Activated CD8-positive, alpha-beta memory T cell treated with anti-CD3 and anti-CD28 coated beads, Interleukin-2, amount 50 U/mL, for 1 hour (primary cell): ENCODE data around the gene BMS1.
"Not testable (repeated sequence)": the region's sequence is repeated elsewhere in the genome, so short reads cannot be mapped to it uniquely, and the experiment has no call there.

Experiments used
- DNase-seq: peaks from one replicate; pipeline ENCODE4 v3.0.0-alpha.2; 2020; ENCODE audit errors: extremely low read depth

Gene BMS1, protein sequence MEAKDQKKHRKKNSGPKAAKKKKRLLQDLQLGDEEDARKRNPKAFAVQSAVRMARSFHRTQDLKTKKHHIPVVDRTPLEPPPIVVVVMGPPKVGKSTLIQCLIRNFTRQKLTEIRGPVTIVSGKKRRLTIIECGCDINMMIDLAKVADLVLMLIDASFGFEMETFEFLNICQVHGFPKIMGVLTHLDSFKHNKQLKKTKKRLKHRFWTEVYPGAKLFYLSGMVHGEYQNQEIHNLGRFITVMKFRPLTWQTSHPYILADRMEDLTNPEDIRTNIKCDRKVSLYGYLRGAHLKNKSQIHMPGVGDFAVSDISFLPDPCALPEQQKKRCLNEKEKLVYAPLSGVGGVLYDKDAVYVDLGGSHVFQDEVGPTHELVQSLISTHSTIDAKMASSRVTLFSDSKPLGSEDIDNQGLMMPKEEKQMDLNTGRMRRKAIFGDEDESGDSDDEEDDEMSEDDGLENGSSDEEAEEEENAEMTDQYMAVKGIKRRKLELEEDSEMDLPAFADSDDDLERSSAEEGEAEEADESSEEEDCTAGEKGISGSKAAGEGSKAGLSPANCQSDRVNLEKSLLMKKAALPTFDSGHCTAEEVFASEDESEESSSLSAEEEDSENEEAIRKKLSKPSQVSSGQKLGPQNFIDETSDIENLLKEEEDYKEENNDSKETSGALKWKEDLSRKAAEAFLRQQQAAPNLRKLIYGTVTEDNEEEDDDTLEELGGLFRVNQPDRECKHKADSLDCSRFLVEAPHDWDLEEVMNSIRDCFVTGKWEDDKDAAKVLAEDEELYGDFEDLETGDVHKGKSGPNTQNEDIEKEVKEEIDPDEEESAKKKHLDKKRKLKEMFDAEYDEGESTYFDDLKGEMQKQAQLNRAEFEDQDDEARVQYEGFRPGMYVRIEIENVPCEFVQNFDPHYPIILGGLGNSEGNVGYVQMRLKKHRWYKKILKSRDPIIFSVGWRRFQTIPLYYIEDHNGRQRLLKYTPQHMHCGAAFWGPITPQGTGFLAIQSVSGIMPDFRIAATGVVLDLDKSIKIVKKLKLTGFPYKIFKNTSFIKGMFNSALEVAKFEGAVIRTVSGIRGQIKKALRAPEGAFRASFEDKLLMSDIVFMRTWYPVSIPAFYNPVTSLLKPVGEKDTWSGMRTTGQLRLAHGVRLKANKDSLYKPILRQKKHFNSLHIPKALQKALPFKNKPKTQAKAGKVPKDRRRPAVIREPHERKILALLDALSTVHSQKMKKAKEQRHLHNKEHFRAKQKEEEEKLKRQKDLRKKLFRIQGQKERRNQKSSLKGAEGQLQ

DNA sequence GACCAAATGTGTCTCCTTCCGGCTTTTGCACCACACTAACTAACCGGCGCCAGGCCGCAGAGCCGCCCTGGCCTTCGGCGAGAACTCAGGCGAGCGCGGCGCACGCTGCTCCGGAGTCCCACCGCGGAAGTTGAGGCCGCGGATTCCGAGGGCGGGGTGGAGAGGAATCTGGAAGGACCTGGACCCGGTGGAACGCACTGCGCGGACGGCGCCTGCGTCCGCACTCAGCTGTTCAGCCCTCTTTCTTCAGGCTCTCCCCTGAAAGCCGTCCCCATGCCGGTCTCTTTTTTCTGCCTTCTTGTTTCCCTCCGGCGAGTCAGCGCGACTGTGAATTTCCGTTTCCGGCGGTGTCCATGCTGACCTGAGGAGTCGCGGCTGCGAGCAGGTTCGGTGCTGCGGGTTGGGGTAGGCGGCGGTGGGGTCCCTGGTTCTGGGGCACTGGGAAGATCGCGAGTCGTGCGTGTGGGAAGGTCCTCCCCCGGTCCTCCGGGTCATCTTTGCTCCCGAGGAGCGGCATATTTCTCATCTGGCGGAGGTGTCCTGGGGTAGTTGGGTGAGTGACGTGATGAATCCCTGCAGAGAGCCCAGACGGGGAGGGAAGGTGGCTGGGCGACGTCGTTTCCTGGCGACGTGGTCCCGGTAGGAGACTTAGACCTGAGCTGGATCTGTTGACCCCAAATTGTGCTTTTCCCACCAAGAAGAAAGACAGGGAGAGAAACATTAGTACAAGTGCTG, at the start of gene BMS1:
BMS1 (plus strand) TSS at position 350 of the 735 bp plus-strand sequence. CDS start 1,600 bp downstream, outside the sequence.
- DNase-seq, result peak; percentile 72

DNA sequence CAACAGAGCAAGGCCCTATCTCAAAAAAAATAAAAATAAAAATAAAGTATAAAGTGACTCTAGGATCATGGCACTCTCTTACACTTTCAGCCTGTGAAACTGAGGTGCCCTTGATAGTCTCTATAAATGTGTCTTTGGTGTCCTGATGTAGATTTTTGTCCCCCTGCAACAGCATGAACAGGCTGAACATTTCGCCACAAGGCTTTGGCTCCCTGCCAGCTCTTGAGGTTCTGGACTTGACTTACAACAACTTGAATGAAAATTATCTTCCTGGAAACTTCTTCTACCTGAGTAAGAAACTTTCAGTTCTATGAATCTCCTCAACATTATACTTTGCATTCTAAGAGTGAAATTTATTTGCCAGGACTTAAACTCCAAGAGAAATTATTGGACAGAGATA, 48.1 kb upstream of the BMS1 start:
- no peak for DNase-seq

DNA sequence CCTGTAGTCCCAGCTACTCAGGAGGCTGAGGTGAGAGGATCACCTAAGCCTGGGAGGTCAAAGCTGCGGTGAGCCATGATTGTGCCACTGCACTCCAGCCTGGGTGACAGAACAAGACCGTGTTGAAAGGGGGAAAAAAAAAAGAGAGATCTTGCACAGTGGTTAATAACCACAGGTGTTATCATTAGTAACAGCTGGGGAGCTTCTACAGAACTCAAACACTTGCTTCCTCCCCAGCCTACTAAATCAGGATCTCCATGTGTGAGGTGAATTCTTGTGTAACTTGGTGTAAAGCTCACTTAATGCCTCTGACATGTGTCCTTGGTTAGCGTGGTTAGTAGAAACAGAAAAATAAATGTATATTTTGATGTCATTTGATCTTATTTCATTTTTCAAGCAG, 43.9 kb upstream of the BMS1 start:
- DNase-seq, result no peak

DNA sequence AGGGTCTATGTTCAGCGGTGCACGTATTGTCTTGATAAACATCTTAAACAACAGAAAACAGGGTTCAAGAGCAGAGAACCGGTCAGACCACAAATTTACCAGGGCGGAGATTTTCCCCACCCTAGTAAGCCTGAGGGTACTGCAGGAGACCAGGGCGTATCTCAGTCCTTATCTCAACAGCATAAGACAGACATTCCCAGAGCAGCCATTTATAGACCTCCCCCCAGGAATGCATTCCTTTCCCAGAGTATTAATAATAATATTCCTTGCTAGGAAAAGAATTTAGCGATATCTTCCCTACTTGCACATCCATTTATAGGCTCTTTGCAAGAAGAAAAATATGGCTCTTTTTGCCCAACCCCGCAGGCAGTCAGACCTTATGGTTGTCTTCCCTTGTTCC, 41.1 kb upstream of the BMS1 start:
- not testable (repeated sequence) for DNase-seq

DNA sequence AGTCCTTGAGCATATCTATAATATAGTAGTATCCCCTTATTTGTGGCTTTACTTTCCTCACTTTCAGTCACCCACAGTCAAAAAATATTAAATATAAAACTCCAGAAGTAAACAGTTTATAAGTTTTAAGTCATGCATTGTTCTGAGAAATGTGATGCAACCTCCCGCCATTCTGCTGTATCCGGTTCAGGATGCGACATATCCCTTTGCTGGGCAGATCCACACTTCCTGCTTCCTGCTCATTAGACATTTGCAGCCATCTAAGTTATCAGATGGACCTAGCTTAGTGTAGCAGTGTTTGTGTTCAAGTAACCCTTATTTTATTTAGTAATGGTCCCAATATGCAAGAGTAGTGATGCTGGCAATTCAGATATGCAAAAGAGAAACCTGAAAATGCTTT, 38.9 kb upstream of the BMS1 start:
- no peak for DNase-seq

DNA sequence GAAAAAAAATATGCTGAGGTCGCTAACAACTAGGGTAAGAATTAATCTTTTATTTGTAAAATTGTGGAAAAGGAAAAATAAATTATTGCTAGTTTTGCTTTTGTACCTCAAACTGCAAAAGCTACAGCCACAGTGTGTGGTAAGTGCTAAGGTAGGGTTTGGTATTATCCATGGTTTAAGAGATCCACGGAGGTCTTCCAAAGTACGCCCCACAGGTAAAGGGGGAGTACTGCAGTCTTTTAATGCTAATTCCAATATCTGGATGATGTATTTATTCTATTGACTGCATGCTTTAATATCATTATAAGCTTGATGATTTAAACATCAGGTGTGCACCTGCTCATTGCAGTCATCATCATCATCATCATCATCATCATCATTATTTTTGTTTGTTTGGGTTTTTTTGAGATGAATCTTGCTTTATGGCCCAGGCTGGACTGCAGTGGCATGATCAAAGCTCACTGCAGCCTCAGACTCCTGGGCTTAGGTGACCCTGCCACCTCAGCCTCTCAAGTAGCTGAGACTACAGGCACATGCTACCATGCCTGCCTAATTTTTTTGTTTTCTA, 38.4 kb upstream of the BMS1 start:
- no peak for DNase-seq

DNA sequence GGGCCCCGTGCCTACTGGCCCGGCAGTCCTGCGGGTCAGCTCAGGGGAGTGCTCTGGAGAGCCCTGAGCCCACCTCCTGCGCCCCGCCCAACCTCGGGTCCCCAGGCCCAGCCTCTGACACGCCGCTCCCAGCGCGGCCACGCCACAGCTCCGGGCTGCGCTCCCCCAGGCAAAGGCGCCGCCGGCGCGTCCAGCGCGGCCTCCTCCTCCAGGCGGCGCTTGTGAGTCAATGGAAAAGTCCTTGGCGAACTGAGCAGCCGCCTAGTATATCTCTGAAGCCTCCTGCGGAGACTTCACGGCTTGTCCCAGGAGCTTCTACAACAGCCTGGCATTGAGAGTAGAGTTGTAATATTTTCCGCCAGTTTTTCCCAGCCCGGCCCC, 29.5 kb upstream of the BMS1 start:
- no peak for DNase-seq

DNA sequence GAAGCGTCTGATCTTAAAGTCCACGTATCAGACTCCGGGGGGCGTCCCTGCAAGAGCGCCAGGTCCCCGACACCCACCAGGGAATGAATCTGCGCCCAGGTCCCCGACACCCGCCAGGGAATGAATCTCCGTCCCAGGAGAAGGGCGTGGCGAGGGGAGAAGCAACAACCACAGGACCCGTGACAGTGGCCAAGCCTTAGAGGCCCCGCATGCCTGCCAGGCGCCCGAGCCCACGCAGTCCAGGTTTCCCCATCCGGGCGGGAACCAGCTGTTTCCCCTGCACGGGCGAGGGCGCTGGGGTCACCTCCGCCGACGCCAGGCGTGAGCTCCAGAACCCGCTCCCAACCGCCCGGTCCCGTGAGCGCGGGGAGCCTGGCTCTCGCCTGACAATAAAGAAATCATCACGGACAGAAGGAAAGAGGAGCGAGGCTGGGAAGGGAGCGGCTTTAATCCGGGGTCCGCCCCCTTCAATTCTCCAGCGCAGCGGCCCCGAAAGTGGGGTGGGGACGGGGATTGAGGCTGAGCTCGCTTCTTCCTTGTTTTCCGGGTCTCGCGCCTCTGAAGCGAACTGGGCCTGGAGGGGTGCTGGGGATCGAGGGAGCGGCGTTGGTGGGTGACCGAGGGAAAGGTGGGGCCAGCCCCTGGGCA, 29.0 kb upstream of the BMS1 start:
- DNase-seq, result no peak

DNA sequence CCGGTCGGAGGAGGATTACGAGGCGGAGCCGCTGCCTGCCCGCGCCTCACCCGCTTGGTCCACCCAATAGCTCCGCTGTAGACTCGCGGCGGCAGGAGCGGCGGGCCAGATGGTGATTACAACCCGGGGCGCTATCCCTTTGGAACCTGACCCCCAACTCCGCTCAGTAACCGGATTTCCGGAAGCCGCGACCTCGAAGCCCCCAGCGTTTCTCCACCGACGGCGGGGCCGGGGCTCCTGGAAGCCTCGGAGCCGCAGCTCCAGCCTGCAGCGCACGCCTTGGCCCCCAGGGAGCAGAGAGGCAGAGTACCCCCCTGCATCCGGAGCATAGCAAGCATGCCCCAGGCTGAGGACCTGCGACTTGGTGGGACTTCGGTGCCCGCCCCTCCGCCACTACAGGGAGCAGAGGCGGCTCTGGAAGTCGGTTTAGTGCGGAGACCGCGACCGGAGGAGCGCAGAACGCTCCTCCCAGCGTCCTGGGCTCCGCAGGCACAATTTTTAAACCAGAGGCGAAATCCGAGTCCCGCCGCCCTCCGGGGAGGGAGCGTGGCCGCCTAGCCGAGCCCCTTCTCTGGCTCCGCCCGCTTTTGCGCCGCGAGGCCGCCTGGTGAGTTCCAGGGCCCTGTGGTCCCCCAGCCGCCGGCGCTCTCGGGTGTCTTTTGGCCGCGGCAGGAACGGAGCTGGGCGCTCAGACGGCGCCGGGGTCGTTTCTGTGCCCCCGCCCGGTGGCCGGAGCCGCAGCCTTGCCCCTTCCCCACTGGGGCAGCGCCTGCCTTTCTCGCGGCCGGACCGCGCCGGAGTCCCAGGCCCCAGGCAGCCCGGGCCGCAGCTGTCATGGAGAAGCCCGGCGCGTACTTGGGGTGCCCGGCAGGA, 28.2 kb upstream of the BMS1 start:
- DNase-seq, result no peak

DNA sequence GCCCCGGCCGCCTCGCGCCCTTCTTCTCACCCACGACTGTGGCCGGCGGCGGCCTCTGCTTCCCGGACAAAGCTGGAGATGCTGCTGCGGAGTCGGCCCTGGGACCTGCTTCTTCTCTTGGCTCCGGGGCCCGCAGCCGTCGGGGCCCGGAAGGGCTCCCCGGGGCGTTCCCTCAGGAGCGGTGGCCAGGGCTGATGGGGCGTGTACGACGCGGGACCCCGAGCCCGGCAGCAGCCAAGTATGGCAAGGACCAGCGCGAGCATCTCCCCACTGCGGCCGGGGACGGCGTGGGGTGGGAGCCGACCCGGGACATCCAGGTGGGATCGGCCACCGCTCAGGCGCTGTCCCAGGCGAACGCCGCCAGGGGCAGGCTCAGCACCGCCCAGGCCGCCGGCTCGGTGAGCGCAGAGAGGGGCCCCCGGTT, 27.6 kb upstream of the BMS1 start:
- no peak for DNase-seq

DNA sequence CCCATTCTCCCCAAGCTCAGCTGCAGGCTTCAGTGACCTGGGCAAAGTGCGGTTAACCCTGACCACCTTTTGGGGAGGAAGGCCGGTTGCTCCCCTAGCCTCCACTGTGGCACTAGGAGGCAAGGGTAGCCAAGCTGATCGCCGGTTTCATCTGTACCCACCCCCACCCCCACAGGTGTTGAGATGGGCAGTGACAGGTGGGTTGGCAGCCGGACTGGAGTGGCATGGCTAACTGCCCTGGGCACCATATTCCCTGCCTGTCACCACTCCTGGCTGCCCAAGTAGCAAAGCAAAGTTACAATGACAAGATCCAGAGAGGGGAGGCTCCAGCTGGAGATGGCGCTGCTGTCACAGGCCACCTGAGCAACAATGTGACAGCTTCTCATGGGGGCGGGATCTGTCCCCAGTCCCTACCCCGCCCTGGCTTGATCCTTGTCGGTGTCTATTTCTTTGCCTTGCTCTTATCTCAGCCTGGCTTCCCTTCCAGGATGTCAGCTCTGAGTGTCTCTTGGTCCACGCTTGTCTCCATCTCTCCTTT, 27.0 kb upstream of the BMS1 start:
- no peak for DNase-seq

DNA sequence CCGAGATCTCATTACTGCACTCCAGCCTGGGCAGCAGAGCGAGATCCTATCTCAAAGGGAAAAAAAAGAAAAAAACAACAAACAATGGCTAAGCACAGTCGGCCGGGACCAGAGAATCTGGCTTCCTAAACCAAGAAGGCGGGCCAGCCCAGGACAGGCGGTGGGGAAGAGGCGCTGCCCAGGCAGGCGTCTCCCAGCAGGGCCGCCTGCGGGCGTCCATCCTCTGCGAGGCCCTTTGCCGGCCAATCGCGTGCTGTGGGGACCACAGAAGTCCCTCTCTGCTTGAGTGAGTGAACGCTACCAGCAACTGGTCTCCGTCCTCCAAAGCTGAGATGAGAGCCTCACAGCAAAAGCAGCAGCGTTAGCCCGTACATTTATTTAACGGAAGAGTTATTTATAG, 14.7 kb upstream of the BMS1 start:
- DNase-seq, result no peak

DNA sequence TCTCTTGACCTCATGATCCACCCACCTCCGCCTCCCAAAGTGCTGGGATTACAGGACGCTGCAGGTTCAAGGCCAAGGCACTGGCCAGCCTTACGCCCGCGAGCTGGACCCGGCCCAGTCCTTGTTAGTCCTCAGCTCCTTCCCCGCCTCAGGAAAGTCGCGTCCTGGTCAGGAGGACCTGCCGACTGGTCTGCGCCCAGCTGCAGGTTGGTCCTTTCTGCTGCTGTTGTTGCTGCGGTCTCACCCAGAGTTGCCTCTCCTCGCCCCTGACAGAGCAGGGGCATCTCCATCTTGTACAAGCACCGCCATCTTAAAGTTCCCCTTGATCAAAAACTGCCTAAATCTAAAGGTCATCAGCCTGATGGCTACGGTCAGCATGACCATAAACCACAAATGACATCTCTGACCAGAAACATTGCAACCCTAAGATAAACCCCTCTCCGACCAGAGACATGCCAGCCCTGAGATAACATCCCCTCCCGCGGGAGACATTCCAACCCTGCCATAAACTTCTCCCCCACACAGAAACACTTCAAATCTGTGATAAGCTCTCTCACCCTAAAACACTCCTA, 13.9 kb upstream of the BMS1 start:
- DNase-seq, result no peak

DNA sequence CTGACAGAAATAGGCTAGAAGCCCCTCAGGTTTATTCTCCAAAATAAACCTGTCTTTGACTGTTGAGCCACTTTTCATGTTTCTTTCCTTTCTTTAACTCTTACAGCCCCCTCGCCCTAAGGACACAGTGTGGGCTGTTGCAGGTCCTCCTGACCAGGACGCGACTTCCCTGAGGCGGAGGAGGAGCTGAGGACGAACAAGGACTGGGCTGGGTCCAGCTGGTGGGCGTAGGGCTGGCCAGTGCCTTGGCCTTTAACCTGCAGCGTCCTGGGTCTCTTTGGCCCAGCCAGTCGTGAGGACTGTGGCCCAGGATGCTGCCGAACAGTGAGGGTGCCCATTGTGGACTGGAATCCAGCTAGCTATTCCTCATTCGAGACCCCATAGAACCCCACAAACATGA, 13.4 kb upstream of the BMS1 start:
- no peak for DNase-seq

DNA sequence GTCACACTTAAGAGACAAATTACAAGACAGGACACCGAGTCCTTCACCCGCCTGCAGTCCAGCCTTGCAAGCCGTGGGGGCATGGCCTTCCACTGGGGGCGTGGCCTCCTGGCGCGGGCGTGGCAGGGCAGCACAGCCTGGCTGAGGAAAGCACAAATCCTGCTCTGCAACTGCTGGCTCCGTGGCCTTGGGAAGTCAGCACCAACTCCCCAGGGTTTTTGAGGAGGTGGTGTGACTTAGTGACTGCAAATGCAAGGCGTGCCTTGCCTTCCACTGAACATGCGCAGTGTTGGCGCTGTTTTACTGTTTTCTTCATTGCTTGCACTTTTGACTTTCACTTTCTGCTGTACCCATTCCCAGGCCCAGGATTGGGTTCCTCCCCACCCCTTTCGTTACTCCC, 12.9 kb upstream of the BMS1 start:
- no peak for DNase-seq

DNA sequence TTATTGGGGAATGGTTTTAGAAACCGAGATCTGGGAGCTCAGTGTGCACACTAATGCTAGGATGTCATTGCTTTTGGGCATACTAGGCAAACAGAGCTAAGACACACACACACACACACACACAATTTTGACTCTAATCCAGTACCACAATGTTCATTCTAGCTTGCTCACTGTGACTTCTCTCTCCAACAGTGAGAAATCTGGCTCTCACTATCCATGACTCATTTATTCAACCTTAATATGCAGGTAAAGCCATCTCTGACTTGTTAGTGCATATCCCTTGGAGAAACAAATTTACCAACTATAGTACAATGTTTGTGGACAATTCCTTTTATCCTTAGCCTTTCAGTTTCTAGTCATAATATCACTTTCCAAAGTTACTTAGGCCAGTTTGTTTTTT, 5.9 kb upstream of the BMS1 start:
- DNase-seq, result no peak

DNA sequence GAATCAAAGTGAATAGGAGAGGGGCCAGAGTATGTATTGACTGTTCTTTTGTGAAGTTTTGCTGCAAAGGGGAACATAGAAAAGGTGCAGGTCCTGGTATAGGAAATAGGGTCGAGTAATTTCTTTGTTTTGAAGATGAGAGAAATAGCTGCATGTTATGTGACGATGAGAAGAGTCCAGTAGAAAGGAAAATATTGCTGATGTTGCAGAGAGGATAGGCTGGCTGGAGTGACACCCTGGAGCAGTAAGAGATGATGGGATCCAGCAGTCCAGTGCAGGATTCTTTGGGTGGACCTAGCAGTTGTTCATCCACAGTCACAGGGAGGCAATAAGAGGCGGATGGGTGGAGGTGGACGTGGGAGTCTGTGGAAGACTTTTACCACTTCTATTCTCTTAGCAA, 2.1 kb upstream of the BMS1 start:
- no peak for DNase-seq

DNA sequence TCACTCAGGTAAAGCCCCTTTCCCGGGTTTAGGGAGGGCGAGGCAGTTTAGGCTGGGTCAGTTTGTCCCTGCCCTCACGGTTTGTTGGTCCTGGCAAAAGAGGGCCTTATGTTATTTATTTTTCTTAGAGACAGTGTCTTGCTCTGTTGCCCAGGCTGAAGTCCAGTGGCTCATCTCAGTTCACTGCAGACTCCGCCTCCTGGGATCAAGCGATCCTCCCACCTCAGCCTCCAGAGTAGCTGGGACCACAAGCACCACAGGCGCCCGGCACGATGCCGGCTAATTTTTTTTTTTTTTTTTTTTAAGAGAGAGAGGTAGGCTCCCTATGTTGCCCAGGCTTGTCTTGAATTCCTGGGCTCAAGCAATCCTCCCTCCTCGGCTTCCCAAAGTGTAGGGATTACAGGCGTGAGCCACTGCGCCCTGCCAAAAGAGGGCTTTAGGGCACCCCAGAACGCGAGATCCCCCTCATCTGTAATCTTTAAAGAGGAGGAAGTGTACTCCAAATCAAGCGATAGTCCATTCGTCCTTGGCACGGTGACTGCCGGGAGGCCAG, 626 bp upstream of the BMS1 start:
- no peak for DNase-seq

DNA sequence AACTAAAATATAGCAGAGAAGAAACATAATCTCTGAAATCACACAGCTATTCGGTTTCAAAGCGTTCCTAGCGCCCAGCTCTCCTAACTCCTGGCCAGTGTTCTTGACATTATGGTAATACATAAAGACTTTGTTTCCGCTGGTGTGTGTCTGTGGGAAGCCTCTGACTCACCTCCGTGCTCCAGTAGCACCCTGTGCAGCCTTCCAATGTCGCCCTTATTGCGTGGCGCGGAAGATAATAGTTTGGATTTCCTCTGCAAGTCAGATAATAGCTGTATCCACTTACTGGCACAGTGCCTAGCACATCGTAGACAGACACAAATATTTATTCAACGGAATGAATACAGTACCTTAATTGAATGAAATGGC, 570 bp downstream of the BMS1 start:
- DNase-seq, result no peak
